PC-9 (cell line): Measurements from ENCODE around the gene C3orf49. TPM values are rescaled to one million over a fixed set of nuclear protein-coding genes. Genes with fewer than 3 reads are reported as not detected.

Experiments used
- BruUV-seq: library from RNA; stranded (reverse); fragments of 400-500 nt; replicated peaks from 2 replicates; lab custom pipeline; 2021; lab: Mats Ljungman, UMichigan
- CTCF ChIA-PET: fragments of 300-600 bp; sonication (Branson Sonifier 250); formaldehyde crosslinking; loops from one replicate; lab custom pipeline; 2022; ENCODE audit warnings: antibody characterized with exemption; lab: Charles Lee
- POLR2A ChIA-PET: fragments of 300-600 bp; sonication (Branson Sonifier 250); formaldehyde crosslinking; loops from one replicate; lab custom pipeline; 2022; ENCODE audit warnings: antibody characterized with exemption; ENCODE audit not compliant: unreplicated experiment; lab: Charles Lee
- DNase-seq, 2 experiments: peaks; one replicate each; pipeline versions ENCODE4 v3.0.0 to v3.0.0-alpha.2; 2015 to 2022; ENCODE audit warnings: mixed read lengths in 1 of 2
- H2AFZ ChIP-seq: fragments of 200-600 bp; sonication (generic); 2 replicates; pipeline ENCODE4 v1.8.1; 2017; ENCODE audit warnings: antibody characterized with exemption
- H3F3A ChIP-seq: fragments of 200-600 bp; sonication (generic); 2 replicates; pipeline ENCODE4 v1.8.1; 2017; ENCODE audit warnings: antibody characterized with exemption, mild to moderate bottlenecking, low read depth; ENCODE audit not compliant: insufficient read depth
- H3K27ac ChIP-seq: fragments of 200-600 bp; sonication (generic); 2 replicates; pipeline ENCODE4 v1.6.1; 2016; ENCODE audit warnings: mixed run types
- H3K27me3 ChIP-seq: fragments of 200-600 bp; sonication (generic); 2 replicates; pipeline ENCODE4 v1.6.1; 2016; ENCODE audit warnings: low read depth, mixed run types; ENCODE audit not compliant: insufficient read depth
- H3K36me3 ChIP-seq: fragments of 200-600 bp; sonication (generic); 2 replicates; pipeline ENCODE4 v1.6.1; 2016; ENCODE audit warnings: low read depth, mixed run types
- H3K4me1 ChIP-seq: fragments of 200-600 bp; sonication (generic); replicated peaks from 2 replicates; pipeline ENCODE4 v1.6.1; 2016; ENCODE audit warnings: mixed run types; ENCODE audit not compliant: insufficient read depth
- H3K4me2 ChIP-seq: fragments of 200-600 bp; sonication (generic); 2 replicates; pipeline ENCODE4 v1.6.1; 2017; ENCODE audit warnings: mixed run types
- H3K4me3 ChIP-seq: fragments of 200-600 bp; sonication (generic); 2 replicates; pipeline ENCODE4 v1.6.1; 2016; ENCODE audit warnings: mixed run types
- H3K79me2 ChIP-seq: fragments of 200-600 bp; sonication (generic); 2 replicates; pipeline ENCODE4 v1.6.1; 2017; ENCODE audit warnings: low read depth, mixed run types
- H3K9me2 ChIP-seq: fragments of 200-600 bp; sonication (generic); 2 replicates; pipeline ENCODE4 v1.8.1; 2017; ENCODE audit warnings: mild to moderate bottlenecking; ENCODE audit not compliant: insufficient read depth
- H3K9me3 ChIP-seq: fragments of 200-600 bp; sonication (generic); 2 replicates; pipeline ENCODE4 v1.8.1; 2016; ENCODE audit warnings: low read depth; ENCODE audit not compliant: insufficient read depth
- H4K20me1 ChIP-seq: fragments of 200-600 bp; sonication (generic); 2 replicates; pipeline ENCODE4 v1.8.1; 2017; ENCODE audit not compliant: insufficient read depth
- EZH2 ChIP-seq: fragments of 200-600 bp; sonication (generic); IDR thresholded peaks from 2 replicates; pipeline ENCODE4 v1.8.0; 2017; ENCODE audit warnings: antibody characterized with exemption, low read depth
- intact Hi-C: fragments of 100-400 bp; cut with micrococcal nuclease; formaldehyde crosslinking; loops from one replicate; pipeline ENCODE4 v1.10.0; 2022; ENCODE audit not compliant: unreplicated experiment
- total RNA-seq: library from RNA; stranded (reverse); gene quantifications from 2 replicates; pipeline ENCODE4 v1.2.3, GENCODE V29; 2021
- TF ChIP-seq, protein P1 (sequence below): fragments of 200-600 bp; sonication (generic); conservative IDR thresholded peaks from 2 replicates; pipeline ENCODE4 v1.6.1; 2017; ENCODE audit warnings: mixed run types, antibody characterized with exemption, mild to moderate bottlenecking, moderate library complexity

C3orf49 gene
- total RNA-seq, 1 experiment from 2014 or later = not detected

DNA sequence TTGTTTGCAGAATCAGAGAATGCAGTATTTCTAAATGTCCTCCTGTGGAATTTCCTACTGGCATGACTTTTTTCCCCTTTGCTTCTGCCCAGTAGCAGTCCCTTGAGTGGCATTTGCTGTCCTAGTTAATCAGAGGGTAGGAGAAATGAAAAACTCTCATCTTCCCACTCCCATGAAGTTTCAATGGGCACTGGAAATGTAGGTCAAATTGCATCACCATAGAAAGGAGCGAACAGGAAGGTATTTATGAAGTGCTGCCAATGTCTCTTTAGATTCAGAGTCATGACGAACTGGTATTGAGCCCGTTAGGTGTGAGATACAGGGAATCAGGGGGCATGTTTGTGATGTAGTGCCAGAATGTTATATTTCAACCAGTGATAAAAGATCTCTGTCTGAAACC lies 67.8 kb downstream of the C3orf49 start:
- Histone ChIP-seq H3K9me2 (no peaks in the 10 kb centered on the region), H3K4me1 (no peaks in the 10 kb centered on the region), H3K36me3 (no peaks in the 10 kb centered on the region), H2AFZ (no peak overlapping the region), H3K4me2 (no peak overlapping the region), H3K9me3 (no peaks in the 10 kb centered on the region), H3K4me3 (no peak overlapping the region), H4K20me1 (no peaks in the 10 kb centered on the region), H3K27me3 (no peaks in the 10 kb centered on the region), H3K27ac (no peak overlapping the region), H3K79me2 (0 out of 2 replicates have a peak, but pooled peaks cover 1% of the 10 kb centered on the region), H3F3A (no peaks in the 10 kb centered on the region)
- ChIA-PET POLR2A (no interaction called here), CTCF (no interaction called here)
- intact Hi-C loops = no loop called here
- DNase-seq = no peak
- BruUV-seq = no TSS peak
- no peak for TF ChIP-seq EZH2

DNA sequence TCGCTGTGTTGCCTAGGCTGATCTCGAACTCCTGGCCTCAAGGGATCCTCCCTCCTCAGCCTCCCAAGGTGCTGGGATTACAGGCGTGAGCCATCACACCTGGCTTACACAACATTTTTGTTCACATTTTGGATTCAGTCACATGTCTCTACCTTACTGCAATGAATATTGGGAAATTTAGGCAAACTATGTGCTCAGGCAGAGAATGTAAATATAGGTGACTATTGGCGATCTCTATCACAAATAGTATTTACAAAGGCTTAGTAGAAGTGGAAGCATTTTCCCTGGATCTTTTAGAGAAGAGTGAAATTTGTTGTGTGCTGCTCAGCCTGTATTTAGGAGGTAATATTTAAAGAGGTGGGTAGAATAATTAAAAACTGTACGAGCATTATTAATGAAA lies 72.4 kb downstream of the C3orf49 start:
- Histone ChIP-seq H3K4me2 (no peak overlapping the region), H3K4me1 (no peaks in the 10 kb centered on the region), H3K9me3 (no peaks in the 10 kb centered on the region), H3F3A (no peaks in the 10 kb centered on the region), H3K9me2 (no peaks in the 10 kb centered on the region), H3K79me2 (no peaks in the 10 kb centered on the region), H3K27me3 (no peaks in the 10 kb centered on the region), H3K36me3 (no peaks in the 10 kb centered on the region), H2AFZ (no peak overlapping the region), H3K27ac (no peak overlapping the region), H3K4me3 (no peak overlapping the region), H4K20me1 (no peaks in the 10 kb centered on the region)
- intact Hi-C loops = no loop called here
- BruUV-seq = no TSS peak
- CTCF ChIA-PET = no interaction called here
- TF ChIP-seq EZH2 = no peak
- TF ChIP-seq, protein P1, sequence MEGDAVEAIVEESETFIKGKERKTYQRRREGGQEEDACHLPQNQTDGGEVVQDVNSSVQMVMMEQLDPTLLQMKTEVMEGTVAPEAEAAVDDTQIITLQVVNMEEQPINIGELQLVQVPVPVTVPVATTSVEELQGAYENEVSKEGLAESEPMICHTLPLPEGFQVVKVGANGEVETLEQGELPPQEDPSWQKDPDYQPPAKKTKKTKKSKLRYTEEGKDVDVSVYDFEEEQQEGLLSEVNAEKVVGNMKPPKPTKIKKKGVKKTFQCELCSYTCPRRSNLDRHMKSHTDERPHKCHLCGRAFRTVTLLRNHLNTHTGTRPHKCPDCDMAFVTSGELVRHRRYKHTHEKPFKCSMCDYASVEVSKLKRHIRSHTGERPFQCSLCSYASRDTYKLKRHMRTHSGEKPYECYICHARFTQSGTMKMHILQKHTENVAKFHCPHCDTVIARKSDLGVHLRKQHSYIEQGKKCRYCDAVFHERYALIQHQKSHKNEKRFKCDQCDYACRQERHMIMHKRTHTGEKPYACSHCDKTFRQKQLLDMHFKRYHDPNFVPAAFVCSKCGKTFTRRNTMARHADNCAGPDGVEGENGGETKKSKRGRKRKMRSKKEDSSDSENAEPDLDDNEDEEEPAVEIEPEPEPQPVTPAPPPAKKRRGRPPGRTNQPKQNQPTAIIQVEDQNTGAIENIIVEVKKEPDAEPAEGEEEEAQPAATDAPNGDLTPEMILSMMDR = no peak
- POLR2A ChIA-PET = no interaction called here
- no peak for DNase-seq

- Histone ChIP-seq H3K27me3 (no peaks in the 10 kb centered on the region), H3K4me1 (no peaks in the 10 kb centered on the region), H3K79me2 (no peaks in the 10 kb centered on the region), H3K4me2 (no peak overlapping the region), H3F3A (no peaks in the 10 kb centered on the region), H4K20me1 (no peaks in the 10 kb centered on the region), H3K27ac (no peak overlapping the region), H3K36me3 (no peaks in the 10 kb centered on the region), H2AFZ (no peak overlapping the region), H3K9me3 (no peaks in the 10 kb centered on the region), H3K4me3 (no peak overlapping the region), H3K9me2 (no peaks in the 10 kb centered on the region)
- CTCF ChIA-PET = no interaction called here
- intact Hi-C loops = no loop called here
- no TSS peak for BruUV-seq
- no peak for TF ChIP-seq EZH2
- TF ChIP-seq, protein P1 = no peak
- POLR2A ChIA-PET = no interaction called here
- DNase-seq = no peak
These were observed 73.8 kb downstream of the C3orf49 start for GRCh38 chr3:63892773-63893352.
